ENCODE data around the gene TMEM92.
"Not testable (repeated sequence)": the region's sequence is repeated elsewhere in the genome, so short reads cannot be mapped to it uniquely, and the experiment has no call there.

Gene TMEM92

DNA sequence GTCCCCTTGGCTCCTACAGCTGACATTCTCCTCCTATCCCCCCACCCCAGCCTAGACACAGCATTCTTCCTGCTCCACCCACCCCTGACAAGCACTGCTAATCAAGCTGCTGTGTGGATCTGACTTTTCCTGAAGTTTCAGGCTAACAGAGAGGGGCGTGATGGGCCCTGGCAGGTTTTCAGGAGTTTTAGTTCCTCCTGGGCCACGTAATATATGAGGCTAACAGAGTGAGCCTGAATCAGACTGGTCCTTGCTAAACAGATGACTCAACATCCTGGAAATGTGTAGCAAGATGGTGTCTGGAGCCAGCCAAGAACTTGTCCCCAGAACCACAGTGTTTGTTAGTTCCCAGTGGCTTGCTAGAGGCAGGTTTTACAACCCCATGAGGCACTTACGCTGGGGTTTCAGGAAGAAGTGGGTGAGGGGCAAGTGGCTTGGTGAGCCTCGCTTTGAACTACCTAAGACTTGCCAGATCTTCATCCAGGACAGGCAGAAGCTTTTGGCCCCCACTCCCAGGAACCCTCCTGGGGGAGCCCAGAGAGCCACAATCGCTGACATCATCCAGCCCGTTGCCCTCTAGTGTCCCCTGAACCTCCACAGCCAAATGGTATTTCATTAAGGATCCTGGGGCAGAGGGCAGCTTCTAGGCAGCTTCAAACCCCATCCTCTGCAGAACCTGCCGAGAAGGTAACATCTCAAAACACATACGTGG, 15.9 kb downstream of the TMEM92 start:
- TF ChIP-seq POLR2A (IDR thresholded peaks at IDR 0.05; ENCODE audit: low read length) = no peak
- no peak for TF ChIP-seq GATA1 (IDR thresholded peaks at IDR 0.05; ENCODE audit: low read depth, low read length)
- DNase-seq = peak in 1 of 2 experiments; percentile 23

DNA sequence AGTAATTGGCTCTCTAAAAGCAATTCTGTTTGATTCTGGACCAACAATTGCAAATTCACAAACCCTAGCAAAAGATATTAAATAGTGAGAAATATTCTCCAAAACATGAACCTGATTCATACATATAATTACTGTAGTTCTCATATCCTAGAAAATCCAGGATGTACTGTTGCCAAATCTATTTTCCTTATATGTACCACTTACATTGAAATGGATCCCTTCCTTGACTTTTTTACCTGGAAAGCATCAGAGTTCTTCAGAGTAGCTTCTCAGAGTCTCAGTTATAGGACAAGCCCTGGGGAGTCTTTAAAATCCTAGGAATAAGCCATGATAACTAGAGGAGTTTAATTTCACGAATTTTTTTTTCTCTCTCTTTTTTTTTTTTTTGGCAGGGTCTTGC, 16.7 kb downstream of the TMEM92 start:
- TF ChIP-seq POLR2A (IDR thresholded peaks at IDR 0.05; ENCODE audit: low read length) (no peak), GATA1 (IDR thresholded peaks at IDR 0.05; ENCODE audit: low read depth, low read length) (no peak)
- no peak for DNase-seq

DNA sequence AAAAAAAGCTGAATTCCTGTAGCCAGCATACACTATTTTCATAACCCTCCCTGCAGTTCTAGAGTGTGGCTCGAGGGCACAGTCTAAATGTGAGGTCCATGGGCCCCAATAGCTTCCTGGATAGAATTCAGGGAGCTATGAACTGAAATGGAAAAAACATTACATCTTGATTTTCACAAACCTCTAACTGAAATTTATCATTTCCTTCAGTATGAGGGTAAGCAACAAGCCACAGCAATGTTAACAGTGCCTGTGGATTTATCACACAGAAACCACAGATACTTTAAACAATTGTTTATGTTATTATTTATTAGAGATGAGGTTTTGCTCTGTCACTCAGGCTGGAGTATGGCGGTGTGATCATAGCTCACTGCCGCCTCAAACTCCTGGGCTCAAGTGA, 18.2 kb downstream of the TMEM92 start:
- no peak for DNase-seq
- TF ChIP-seq POLR2A (IDR thresholded peaks at IDR 0.05; ENCODE audit: low read length) = no peak
- no peak for TF ChIP-seq GATA1 (IDR thresholded peaks at IDR 0.05; ENCODE audit: low read depth, low read length)

DNA sequence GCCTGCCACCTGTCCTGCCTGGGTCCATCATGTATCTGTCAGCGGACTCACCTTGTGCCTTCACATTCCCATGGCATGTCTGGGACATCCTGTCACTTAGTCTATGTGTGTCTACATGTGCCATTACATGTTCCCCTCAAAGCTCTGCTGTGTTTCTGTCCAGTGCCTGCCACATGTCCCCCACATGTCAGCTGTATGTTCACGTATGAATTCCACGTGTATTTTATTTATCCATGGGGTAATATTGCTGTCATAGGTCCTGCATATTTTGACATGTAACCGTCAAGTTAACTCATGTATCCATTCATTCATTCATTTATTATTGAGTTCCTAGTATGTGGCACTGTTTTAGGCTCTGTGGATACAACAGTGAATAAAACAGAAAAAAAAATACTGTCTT, 20.8 kb downstream of the TMEM92 start:
- TF ChIP-seq GATA1 (IDR thresholded peaks at IDR 0.05; ENCODE audit: low read depth, low read length) (no peak), POLR2A (IDR thresholded peaks at IDR 0.05; ENCODE audit: low read length) (no peak)
- DNase-seq = no peak

DNA sequence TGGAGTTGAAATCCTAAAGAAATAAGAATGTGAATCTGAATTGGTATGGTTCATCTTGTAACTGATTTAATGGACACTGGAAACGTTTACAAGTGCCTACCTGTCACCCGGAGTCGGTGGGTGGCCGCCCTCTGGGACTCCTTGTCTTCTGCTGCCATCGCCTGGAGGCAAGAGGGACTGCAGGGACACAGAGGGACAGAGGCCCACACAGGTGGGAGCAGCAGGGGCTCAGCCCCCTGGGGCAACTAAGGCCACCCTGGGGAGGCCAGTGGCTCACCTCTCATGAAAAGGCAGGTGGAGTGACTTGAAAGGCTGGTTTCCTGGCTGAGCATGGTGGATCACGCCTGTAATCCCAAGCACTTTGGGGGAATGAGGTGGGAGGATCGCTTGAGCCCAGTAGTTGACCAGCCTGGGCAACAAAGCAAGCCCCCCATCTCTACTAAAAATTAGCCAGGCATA, 23.2 kb downstream of the TMEM92 start:
- no peak for TF ChIP-seq GATA1 (IDR thresholded peaks at IDR 0.05; ENCODE audit: low read depth, low read length)
- TF ChIP-seq POLR2A (IDR thresholded peaks at IDR 0.05; ENCODE audit: low read length) = no peak
- DNase-seq = peak; percentile 55 to 78

DNA sequence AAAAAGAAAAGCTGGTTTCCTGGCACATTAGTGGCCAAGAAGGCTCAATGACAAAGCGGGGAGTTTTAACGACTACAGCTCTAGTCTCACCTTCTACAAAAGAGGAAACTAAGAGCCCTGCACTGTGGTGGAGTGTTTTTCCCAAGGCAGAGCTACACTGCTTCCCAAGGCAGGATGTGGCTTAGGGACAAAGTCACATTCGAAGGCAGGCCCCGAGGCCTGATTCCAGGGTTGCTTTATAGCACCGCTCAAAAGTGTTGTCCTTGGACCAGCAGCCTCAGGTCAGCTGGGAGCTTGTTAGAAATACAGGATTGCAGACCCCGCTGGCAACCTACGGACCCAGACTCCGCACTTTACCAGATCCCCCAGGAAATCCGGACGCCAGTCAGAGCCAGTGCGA, 23.8 kb downstream of the TMEM92 start:
- TF ChIP-seq POLR2A (IDR thresholded peaks at IDR 0.05; ENCODE audit: low read length) = no peak
- no peak for TF ChIP-seq GATA1 (IDR thresholded peaks at IDR 0.05; ENCODE audit: low read depth, low read length)
- no peak for DNase-seq

DNA sequence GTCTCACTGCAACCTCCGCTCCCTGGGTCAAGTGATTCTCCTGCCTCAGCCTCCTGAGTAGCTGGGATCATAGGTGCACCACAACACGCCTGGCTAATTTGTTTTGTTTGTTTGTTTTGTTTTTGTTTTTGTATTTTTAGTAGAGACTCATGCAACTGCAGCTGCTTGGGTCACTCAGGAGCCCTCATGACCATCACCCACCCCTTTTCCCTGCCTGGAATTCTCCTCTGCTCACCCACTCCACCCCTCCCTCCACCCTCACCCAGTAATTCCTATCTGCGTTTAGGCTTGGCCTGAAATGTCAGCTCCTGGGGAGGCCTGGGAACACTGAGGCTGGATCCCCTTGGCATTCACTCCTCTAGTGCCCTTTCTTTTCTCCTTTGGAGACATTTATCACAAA, 25.5 kb downstream of the TMEM92 start:
- TF ChIP-seq POLR2A (IDR thresholded peaks at IDR 0.05; ENCODE audit: low read length) (no peak), GATA1 (IDR thresholded peaks at IDR 0.05; ENCODE audit: low read depth, low read length) (no peak)
- no peak for DNase-seq

DNA sequence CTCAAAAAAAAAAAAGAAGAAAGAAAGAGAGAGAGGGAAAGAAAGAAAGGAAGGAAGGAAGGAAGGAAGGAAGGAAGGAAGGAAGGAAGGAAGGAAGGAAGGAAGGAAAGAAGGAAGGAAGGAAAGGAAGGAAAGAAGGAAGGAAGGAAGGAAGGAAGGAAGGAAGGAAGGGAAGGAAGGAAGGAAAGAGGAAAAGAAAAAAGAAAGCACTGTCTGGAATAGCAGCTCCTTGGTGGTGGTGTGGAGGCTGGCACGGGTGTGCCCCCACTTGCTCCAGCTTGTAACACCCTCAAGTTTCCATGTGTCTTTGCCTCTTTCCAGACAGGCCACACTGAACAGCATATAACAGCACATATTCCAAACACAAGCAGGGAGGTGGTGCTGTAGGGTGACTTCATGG, 26.6 kb downstream of the TMEM92 start:
- DNase-seq = not testable (repeated sequence)

DNA sequence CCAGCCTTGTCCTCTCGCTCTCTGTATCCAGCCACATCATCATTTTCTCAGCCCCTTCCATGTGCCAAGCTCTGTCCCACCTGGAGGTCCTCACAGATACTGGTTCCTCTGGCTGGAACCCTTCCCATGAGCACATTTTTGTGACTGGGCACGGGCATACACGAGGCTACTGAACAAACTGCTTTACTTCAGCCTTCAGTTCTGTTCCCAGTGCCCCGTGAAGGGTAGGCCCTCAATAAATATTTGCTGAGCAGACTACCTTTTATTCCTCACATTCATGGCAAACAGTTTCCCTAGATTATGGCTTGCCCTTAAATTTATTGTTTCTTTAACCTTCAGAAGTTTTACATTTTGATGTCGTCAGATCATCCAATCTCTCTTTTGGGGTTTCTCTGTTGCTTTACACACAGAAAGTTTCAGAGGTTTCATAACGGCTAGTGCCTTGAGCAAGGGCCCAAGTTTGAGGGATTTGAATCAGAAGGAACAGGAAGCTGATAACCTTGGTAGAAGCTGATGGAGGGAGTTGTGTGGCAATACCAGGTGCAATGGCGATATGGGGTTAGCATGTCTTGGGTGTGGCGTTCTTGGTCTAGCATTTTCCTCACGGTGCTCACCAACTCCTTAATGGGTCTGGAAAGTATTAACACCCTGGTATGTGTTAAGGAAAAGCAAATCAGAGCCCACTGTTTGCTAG, 27.8 kb downstream of the TMEM92 start:
- DNase-seq = peak in 1 of 2 experiments; percentile 8
- TF ChIP-seq POLR2A (IDR thresholded peaks at IDR 0.05; ENCODE audit: low read length) = no peak
- TF ChIP-seq GATA1 (IDR thresholded peaks at IDR 0.05; ENCODE audit: low read depth, low read length) = no peak

DNA sequence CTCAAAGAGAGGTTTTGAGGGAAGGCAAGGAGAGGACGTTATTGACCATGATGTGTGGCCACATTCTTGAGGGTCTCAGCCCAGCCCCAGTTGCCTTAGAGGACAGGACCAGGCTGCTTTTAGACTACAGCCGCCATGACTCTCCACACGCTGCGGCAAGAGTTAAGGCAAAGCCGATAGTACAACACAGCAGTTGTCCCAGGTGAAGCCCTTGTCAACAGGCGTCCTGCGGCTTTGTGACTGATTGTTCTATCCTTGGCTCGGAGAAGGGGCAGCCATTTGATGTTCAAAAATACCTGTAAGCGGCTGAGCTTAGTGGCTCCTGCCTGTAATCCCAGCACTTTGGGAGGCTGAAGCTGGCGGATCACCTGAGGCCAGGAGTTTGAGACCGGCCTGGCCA, 28.8 kb downstream of the TMEM92 start:
- no peak for TF ChIP-seq GATA1 (IDR thresholded peaks at IDR 0.05; ENCODE audit: low read depth, low read length)
- TF ChIP-seq POLR2A (IDR thresholded peaks at IDR 0.05; ENCODE audit: low read length) = no peak
- DNase-seq = no peak

DNA sequence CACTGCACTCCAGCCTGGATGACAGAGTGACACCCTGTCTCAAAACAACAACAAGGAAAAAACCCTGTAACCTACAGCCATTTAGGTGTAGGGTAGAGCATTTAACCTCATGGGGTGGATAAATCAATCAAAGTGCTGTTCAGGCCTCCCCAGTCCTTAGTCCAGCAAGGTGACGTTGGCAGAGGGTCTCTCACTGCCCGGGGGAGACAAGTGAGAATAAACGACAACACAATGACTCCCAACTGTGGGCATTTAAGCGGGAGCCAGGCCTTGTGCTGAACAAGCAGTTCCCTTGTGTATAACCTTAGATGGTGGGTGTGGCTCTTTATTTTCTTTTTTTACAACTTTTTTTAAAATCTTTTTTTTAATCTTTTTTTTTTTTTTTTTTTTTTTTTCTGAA, 29.3 kb downstream of the TMEM92 start:
- TF ChIP-seq POLR2A (IDR thresholded peaks at IDR 0.05; ENCODE audit: low read length) (no peak), GATA1 (IDR thresholded peaks at IDR 0.05; ENCODE audit: low read depth, low read length) (no peak)

DNA sequence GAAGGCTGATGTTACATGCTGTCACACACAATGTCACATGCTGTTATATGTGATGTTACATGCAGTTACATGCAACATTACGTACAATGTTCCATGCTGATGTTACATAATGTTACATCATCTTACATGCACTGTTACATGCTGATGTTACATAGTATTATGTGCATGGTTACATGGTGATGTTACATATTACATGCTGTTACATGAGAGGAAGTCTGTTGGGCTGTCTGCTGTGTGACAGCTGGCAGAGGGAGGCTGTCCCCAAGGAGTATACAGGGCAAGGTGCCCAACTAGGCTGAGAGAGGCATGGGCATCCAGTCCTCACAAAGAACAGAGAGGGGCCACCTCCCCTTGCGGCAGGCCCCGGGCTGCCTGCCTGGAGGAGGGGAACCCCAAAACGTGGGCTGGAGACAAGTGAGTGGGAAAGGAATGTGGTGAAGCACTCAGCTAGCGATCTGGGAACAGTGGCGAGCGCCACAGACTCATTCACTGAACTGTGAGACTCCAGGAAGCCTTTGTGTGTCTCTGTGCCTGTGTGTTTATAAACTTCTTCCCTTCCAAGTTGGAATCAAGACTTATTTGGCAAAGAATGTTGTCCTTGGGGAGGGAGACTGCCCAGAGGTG, 30.6 kb downstream of the TMEM92 start:
- DNase-seq = peak; percentile 33 to 72
- TF ChIP-seq POLR2A (IDR thresholded peaks at IDR 0.05; ENCODE audit: low read length) (no peak), GATA1 (IDR thresholded peaks at IDR 0.05; ENCODE audit: low read depth, low read length) (no peak)

More for the DNA sequence above, 29.3 kb downstream of the TMEM92 start:
- DNase-seq = no peak

DNA sequence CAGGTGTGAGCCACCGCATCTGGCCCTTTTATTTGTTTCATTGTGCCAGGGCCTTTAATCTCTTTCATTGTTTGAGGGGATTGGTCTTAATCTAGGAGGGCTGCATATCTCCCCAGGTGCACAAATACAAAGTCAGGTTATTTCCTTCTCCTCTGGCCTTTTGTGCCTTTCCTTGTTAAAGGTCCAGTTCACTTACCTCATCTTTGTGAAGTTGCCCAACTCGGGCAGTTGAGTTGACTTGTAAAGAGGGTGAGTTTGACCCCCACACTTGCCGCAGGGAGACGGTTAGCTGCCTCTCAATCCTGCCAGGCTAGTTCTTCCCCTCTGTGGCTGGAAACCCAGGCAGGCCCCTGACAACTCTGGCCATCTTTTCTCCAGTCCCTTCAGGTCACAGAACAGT, 33.4 kb downstream of the TMEM92 start:
- TF ChIP-seq POLR2A (IDR thresholded peaks at IDR 0.05; ENCODE audit: low read length) (no peak), GATA1 (IDR thresholded peaks at IDR 0.05; ENCODE audit: low read depth, low read length) (no peak)
- DNase-seq = no peak

DNA sequence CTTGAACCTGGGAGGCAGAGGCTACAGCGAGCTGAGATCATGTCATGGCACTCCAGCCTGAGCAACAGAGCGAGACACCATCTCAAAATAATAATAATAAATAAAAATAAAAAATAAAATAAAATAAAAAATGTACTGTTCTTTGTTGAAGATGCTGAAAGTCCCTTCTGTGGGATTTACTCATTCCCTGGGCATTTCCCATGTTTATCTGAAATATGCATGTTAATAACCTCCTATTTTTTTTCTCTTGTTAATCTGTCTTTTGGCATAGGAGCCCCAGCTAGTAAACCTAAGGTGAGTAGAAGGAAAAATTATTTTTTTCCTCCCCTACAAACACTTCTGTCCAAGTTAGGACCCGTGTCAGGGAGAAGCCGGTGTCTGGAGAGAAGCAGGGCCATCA, 34.4 kb downstream of the TMEM92 start:
- TF ChIP-seq GATA1 (IDR thresholded peaks at IDR 0.05; ENCODE audit: low read depth, low read length) (no peak), POLR2A (IDR thresholded peaks at IDR 0.05; ENCODE audit: low read length) (no peak)
- DNase-seq = no peak
